ENCODE measurements around the gene PEX11G. TPM values are rescaled to one million over a fixed set of nuclear protein-coding genes. Genes with fewer than 3 reads are reported as not detected.

The PEX11G gene
- polyA plus RNA-seq, 2 donors = 4.9 to 6.5 TPM

GRCh38 chr19:7470540-7471305 is 18.1 kb downstream of the PEX11G start:
- Histone ChIP-seq H3K27ac (ENCODE audit: low read depth in 2 of 2, low read length in 1 of 2) (no peak overlapping the region), H3K4me1 (ENCODE audit: control insufficient read depth in 2 of 2, insufficient read depth in 2 of 2, low read length in 1 of 2) (no peaks in the 10 kb centered on the region), H3K4me3 (ENCODE audit: low read depth in 1 of 2, low read length in 2 of 2) (no peak overlapping the region), H3K27me3 (ENCODE audit: control insufficient read depth in 1 of 2, insufficient read depth in 2 of 2, low read length in 2 of 2) (no peaks in the 10 kb centered on the region), H3K36me3 (ENCODE audit: control insufficient read depth in 2 of 2, insufficient read depth in 2 of 2, low read length in 1 of 2) (peaks cover 9 to 49% of the 10 kb centered on the region in 2 donors), H3K9me3 (ENCODE audit: control insufficient read depth in 2 of 2, insufficient read depth in 1 of 2, low read depth in 1 of 2, low read length in 1 of 2) (no peaks in the 10 kb centered on the region)
- WGBS, 2 donors = 79 to 91% methylated on average over 31 of the region's 31 CpGs

GRCh38 chr19:7469669-7470285 is 19.1 kb downstream of the PEX11G start:
- Histone ChIP-seq H3K36me3 (ENCODE audit: control insufficient read depth in 2 of 2, insufficient read depth in 2 of 2, low read length in 1 of 2) (peaks cover 9 to 49% of the 10 kb centered on the region in 2 donors), H3K4me3 (ENCODE audit: low read depth in 1 of 2, low read length in 2 of 2) (no peak overlapping the region), H3K4me1 (ENCODE audit: control insufficient read depth in 2 of 2, insufficient read depth in 2 of 2, low read length in 1 of 2) (no peaks in the 10 kb centered on the region), H3K9me3 (ENCODE audit: control insufficient read depth in 2 of 2, insufficient read depth in 1 of 2, low read depth in 1 of 2, low read length in 1 of 2) (no peaks in the 10 kb centered on the region), H3K27me3 (ENCODE audit: control insufficient read depth in 1 of 2, insufficient read depth in 2 of 2, low read length in 2 of 2) (no peaks in the 10 kb centered on the region), H3K27ac (ENCODE audit: low read depth in 2 of 2, low read length in 1 of 2) (no peak overlapping the region)
- WGBS, 2 donors = 87 to 91% methylated on average over 26 to 31 of the region's 31 CpGs

GRCh38 chr19:7468840-7469239 is 20.0 kb downstream of the PEX11G start:
- Histone ChIP-seq H3K4me3 (ENCODE audit: low read depth in 1 of 2, low read length in 2 of 2) (no peak overlapping the region), H3K36me3 (ENCODE audit: control insufficient read depth in 2 of 2, insufficient read depth in 2 of 2, low read length in 1 of 2) (peaks cover 9 to 53% of the 10 kb centered on the region in 2 donors), H3K27ac (ENCODE audit: low read depth in 2 of 2, low read length in 1 of 2) (no peak overlapping the region), H3K4me1 (ENCODE audit: control insufficient read depth in 2 of 2, insufficient read depth in 2 of 2, low read length in 1 of 2) (no peaks in the 10 kb centered on the region), H3K27me3 (ENCODE audit: control insufficient read depth in 1 of 2, insufficient read depth in 2 of 2, low read length in 2 of 2) (no peaks in the 10 kb centered on the region), H3K9me3 (ENCODE audit: control insufficient read depth in 2 of 2, insufficient read depth in 1 of 2, low read depth in 1 of 2, low read length in 1 of 2) (no peaks in the 10 kb centered on the region)
- 87 to 90% methylated on average over 24 of the region's 24 CpGs for WGBS, 2 donors

- Histone ChIP-seq H3K4me3 (ENCODE audit: low read depth in 1 of 2, low read length in 2 of 2) (no peak overlapping the region), H3K4me1 (ENCODE audit: control insufficient read depth in 2 of 2, insufficient read depth in 2 of 2, low read length in 1 of 2) (no peaks in the 10 kb centered on the region), H3K27ac (ENCODE audit: low read depth in 2 of 2, low read length in 1 of 2) (no peak overlapping the region), H3K27me3 (ENCODE audit: control insufficient read depth in 1 of 2, insufficient read depth in 2 of 2, low read length in 2 of 2) (no peaks in the 10 kb centered on the region), H3K9me3 (ENCODE audit: control insufficient read depth in 2 of 2, insufficient read depth in 1 of 2, low read depth in 1 of 2, low read length in 1 of 2) (no peaks in the 10 kb centered on the region), H3K36me3 (ENCODE audit: control insufficient read depth in 2 of 2, insufficient read depth in 2 of 2, low read length in 1 of 2) (peaks cover 17 to 66% of the 10 kb centered on the region in 2 donors)
- whole genome bisulfite sequencing, 2 donors = 97% methylated on average over 86 of the region's 86 CpGs
Measured at GRCh38 chr19:7467009-7467989, 21.5 kb downstream of the PEX11G start.

GRCh38 chr19:7463575-7463974 is 25.3 kb downstream of the PEX11G start:
- 96 to 97% methylated on average over 22 to 23 of the region's 23 CpGs for WGBS, 2 donors
- Histone ChIP-seq H3K4me3 (ENCODE audit: low read depth in 1 of 2, low read length in 2 of 2) (no peak overlapping the region), H3K9me3 (ENCODE audit: control insufficient read depth in 2 of 2, insufficient read depth in 1 of 2, low read depth in 1 of 2, low read length in 1 of 2) (no peaks in the 10 kb centered on the region), H3K27me3 (ENCODE audit: control insufficient read depth in 1 of 2, insufficient read depth in 2 of 2, low read length in 2 of 2) (no peaks in the 10 kb centered on the region), H3K27ac (ENCODE audit: low read depth in 2 of 2, low read length in 1 of 2) (no peak overlapping the region), H3K4me1 (ENCODE audit: control insufficient read depth in 2 of 2, insufficient read depth in 2 of 2, low read length in 1 of 2) (no peaks in the 10 kb centered on the region), H3K36me3 (ENCODE audit: control insufficient read depth in 2 of 2, insufficient read depth in 2 of 2, low read length in 1 of 2) (peaks cover 15 to 52% of the 10 kb centered on the region in 2 donors)

DNA sequence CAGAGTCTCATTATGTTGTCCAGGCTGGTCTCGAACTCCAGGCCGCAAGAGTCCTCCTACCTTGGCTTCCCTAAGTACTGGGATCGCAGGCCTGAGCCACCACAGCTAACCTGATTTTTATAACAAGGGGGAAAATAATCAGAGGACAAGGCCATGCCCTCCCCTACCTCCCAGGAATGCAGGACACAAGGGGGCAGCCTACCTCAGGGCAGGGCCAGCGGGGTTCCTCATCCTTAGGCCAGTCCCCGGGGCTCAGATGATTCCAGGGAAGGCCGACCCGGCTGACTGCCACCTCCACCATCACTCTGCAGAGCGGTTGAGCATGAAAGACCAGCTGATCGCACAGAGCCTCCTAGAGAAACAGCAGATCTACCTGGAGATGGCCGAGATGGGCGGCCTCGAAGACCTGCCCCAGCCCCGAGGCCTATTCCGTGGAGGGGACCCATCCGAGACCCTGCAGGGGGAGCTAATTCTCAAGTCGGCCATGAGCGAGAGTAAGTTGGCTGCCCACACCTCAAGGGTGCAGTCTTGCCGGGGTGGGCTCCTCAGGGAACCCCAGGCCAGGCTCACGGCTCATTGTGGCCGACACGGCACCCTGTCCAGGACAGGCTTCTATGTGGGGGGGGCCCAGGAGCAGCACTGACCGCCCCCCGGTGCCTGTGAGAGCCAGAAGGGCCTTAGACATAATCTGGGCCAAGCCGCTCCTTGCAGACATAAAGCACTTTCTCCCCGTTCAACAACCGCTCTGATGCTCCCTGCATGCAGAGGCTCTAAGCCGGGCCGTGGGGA is 26.8 kb downstream of the PEX11G start:
- peaks cover 10 to 46% of the 10 kb centered on the region in 2 donors for H3K36me3 ChIP-seq (ENCODE audit: control insufficient read depth in 2 of 2, insufficient read depth in 2 of 2, low read length in 1 of 2)
- H3K9me3 ChIP-seq (ENCODE audit: control insufficient read depth in 2 of 2, insufficient read depth in 1 of 2, low read depth in 1 of 2, low read length in 1 of 2) = no peaks in the 10 kb centered on the region
- H3K4me3 ChIP-seq (ENCODE audit: low read depth in 1 of 2, low read length in 2 of 2) = no peak overlapping the region
- H3K4me1 ChIP-seq (ENCODE audit: control insufficient read depth in 2 of 2, insufficient read depth in 2 of 2, low read length in 1 of 2) = no peaks in the 10 kb centered on the region
- H3K27me3 ChIP-seq (ENCODE audit: control insufficient read depth in 1 of 2, insufficient read depth in 2 of 2, low read length in 2 of 2) = no peaks in the 10 kb centered on the region
- no peak overlapping the region for H3K27ac ChIP-seq (ENCODE audit: low read depth in 2 of 2, low read length in 1 of 2)
- WGBS, 2 donors = 90% methylated on average over 28 of the region's 28 CpGs

DNA sequence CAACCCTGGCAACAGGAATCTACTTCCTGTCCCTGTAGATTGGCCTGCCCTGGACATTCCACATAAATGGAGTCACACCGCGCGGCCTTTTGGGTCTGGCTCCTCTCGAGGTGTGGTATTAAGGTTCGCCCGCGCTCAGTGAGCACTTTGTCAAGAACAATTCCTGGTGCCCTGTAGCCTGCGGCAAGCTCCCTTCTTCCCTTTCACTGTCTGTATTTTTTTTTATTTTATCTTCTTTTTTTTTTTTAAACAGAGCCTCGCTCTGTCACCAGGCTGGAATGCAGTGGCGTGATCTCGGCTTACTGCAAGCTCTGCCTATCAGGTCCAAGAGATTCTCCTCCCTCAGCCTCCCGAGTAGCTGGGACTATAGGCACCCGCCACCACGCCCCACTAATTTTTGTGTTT is 28.3 kb downstream of the PEX11G start:
- Histone ChIP-seq H3K27me3 (ENCODE audit: control insufficient read depth in 1 of 2, insufficient read depth in 2 of 2, low read length in 2 of 2) (no peaks in the 10 kb centered on the region), H3K4me1 (ENCODE audit: control insufficient read depth in 2 of 2, insufficient read depth in 2 of 2, low read length in 1 of 2) (no peaks in the 10 kb centered on the region), H3K36me3 (ENCODE audit: control insufficient read depth in 2 of 2, insufficient read depth in 2 of 2, low read length in 1 of 2) (peaks cover 8 to 53% of the 10 kb centered on the region in 2 donors), H3K4me3 (ENCODE audit: low read depth in 1 of 2, low read length in 2 of 2) (no peak overlapping the region), H3K27ac (ENCODE audit: low read depth in 2 of 2, low read length in 1 of 2) (no peak overlapping the region), H3K9me3 (ENCODE audit: control insufficient read depth in 2 of 2, insufficient read depth in 1 of 2, low read depth in 1 of 2, low read length in 1 of 2) (no peaks in the 10 kb centered on the region)
- WGBS, 2 donors = 92 to 94% methylated on average over 14 of the region's 14 CpGs

DNA sequence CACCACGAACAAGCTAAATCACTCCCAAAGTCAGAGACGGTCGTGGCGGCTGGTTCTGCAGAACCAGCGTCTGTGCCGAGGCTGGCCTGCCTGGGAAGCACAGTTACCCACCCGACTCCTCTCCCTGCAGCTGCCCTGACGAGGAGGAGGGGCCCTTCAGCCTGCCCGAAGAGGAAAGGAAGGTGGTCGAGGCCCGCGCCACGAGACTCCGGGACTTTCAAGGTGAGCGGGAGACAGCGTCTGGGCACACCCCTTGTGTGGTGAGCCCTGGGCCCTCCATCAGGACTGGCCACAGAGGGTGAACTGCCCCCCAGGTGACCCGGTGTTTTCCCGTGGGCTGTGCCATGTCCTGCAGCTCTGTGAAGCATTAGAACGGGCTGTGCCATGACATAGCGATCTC is 29.1 kb downstream of the PEX11G start:
- Histone ChIP-seq H3K4me1 (ENCODE audit: control insufficient read depth in 2 of 2, insufficient read depth in 2 of 2, low read length in 1 of 2) (no peaks in the 10 kb centered on the region), H3K27me3 (ENCODE audit: control insufficient read depth in 1 of 2, insufficient read depth in 2 of 2, low read length in 2 of 2) (no peaks in the 10 kb centered on the region), H3K36me3 (ENCODE audit: control insufficient read depth in 2 of 2, insufficient read depth in 2 of 2, low read length in 1 of 2) (peaks cover 9 to 59% of the 10 kb centered on the region in 2 donors), H3K9me3 (ENCODE audit: control insufficient read depth in 2 of 2, insufficient read depth in 1 of 2, low read depth in 1 of 2, low read length in 1 of 2) (no peaks in the 10 kb centered on the region), H3K27ac (ENCODE audit: low read depth in 2 of 2, low read length in 1 of 2) (no peak overlapping the region), H3K4me3 (ENCODE audit: low read depth in 1 of 2, low read length in 2 of 2) (no peak overlapping the region)
- WGBS, 2 donors = 90 to 94% methylated on average over 20 of the region's 20 CpGs

- 92 to 95% methylated on average over 9 of the region's 9 CpGs for WGBS, 2 donors
- Histone ChIP-seq H3K36me3 (ENCODE audit: control insufficient read depth in 2 of 2, insufficient read depth in 2 of 2, low read length in 1 of 2) (peaks cover 9 to 62% of the 10 kb centered on the region in 2 donors), H3K27me3 (ENCODE audit: control insufficient read depth in 1 of 2, insufficient read depth in 2 of 2, low read length in 2 of 2) (no peaks in the 10 kb centered on the region)
Measured at GRCh38 chr19:7458675-7459074, 30.2 kb downstream of the PEX11G start.

More at GRCh38 chr19:7458675-7459074, 30.2 kb downstream of the PEX11G start:
- H3K4me1 ChIP-seq (ENCODE audit: control insufficient read depth in 2 of 2, insufficient read depth in 2 of 2, low read length in 1 of 2) = no peaks in the 10 kb centered on the region
- no peak overlapping the region for H3K27ac ChIP-seq (ENCODE audit: low read depth in 2 of 2, low read length in 1 of 2)
- no peaks in the 10 kb centered on the region for H3K9me3 ChIP-seq (ENCODE audit: control insufficient read depth in 2 of 2, insufficient read depth in 1 of 2, low read depth in 1 of 2, low read length in 1 of 2)
- no peak overlapping the region for H3K4me3 ChIP-seq (ENCODE audit: low read depth in 1 of 2, low read length in 2 of 2)

All from esophagus (tissue), 2 donors.